ENCODE data around the gene C1orf105.

The C1orf105 gene

GRCh38 chr1:172452536-172453152 lies 32.2 kb downstream of the C1orf105 start:
- Histone ChIP-seq H3K9ac (ENCODE audit: low read length) (no peak overlapping the region), H3K36me3 (ENCODE audit: control insufficient read depth, low read depth, low read length) (no peaks in the 10 kb centered on the region), H3K27ac (ENCODE audit: low read length) (no peak overlapping the region), H3K9me3 (ENCODE audit: control insufficient read depth, low read depth, low read length) (no peaks in the 10 kb centered on the region), H3K4me1 (ENCODE audit: control insufficient read depth, low read depth, low read length) (no peaks in the 10 kb centered on the region), H3K4me3 (ENCODE audit: low read length) (no peak overlapping the region), H3K27me3 (ENCODE audit: control insufficient read depth, insufficient read depth, low read length) (no peaks in the 10 kb centered on the region)

- H3K27ac ChIP-seq (ENCODE audit: low read length): no peak overlapping the region
- H3K4me1 ChIP-seq (ENCODE audit: control insufficient read depth, low read depth, low read length): no peaks in the 10 kb centered on the region
Measured at GRCh38 chr1:172453153-172453545, 32.7 kb downstream of the C1orf105 start.

GRCh38 chr1:172453607-172454006 lies 33.1 kb downstream of the C1orf105 start:
- Histone ChIP-seq H3K27me3 (ENCODE audit: control insufficient read depth, insufficient read depth, low read length) (no peaks in the 10 kb centered on the region), H3K4me3 (ENCODE audit: low read length) (no peak overlapping the region), H3K9me3 (ENCODE audit: control insufficient read depth, low read depth, low read length) (no peaks in the 10 kb centered on the region), H3K9ac (ENCODE audit: low read length) (no peak overlapping the region), H3K4me1 (ENCODE audit: control insufficient read depth, low read depth, low read length) (no peaks in the 10 kb centered on the region), H3K36me3 (ENCODE audit: control insufficient read depth, low read depth, low read length) (no peaks in the 10 kb centered on the region), H3K27ac (ENCODE audit: low read length) (no peak overlapping the region)

More at GRCh38 chr1:172453153-172453545, 32.7 kb downstream of the C1orf105 start:
- Histone ChIP-seq H3K36me3 (ENCODE audit: control insufficient read depth, low read depth, low read length) (no peaks in the 10 kb centered on the region), H3K27me3 (ENCODE audit: control insufficient read depth, insufficient read depth, low read length) (no peaks in the 10 kb centered on the region), H3K4me3 (ENCODE audit: low read length) (no peak overlapping the region), H3K9ac (ENCODE audit: low read length) (no peak overlapping the region), H3K9me3 (ENCODE audit: control insufficient read depth, low read depth, low read length) (no peaks in the 10 kb centered on the region)

- Histone ChIP-seq H3K4me3 (ENCODE audit: low read length) (no peak overlapping the region), H3K4me1 (ENCODE audit: control insufficient read depth, low read depth, low read length) (no peaks in the 10 kb centered on the region)
Measured at GRCh38 chr1:172455451-172455850, 35.0 kb downstream of the C1orf105 start.

GRCh38 chr1:172456344-172456769 lies 35.9 kb downstream of the C1orf105 start:
- H3K9ac ChIP-seq (ENCODE audit: low read length): no peak overlapping the region
- H3K4me1 ChIP-seq (ENCODE audit: control insufficient read depth, low read depth, low read length): no peaks in the 10 kb centered on the region
- H3K9me3 ChIP-seq (ENCODE audit: control insufficient read depth, low read depth, low read length): no peaks in the 10 kb centered on the region
- no peak overlapping the region for H3K27ac ChIP-seq (ENCODE audit: low read length)
- no peaks in the 10 kb centered on the region for H3K36me3 ChIP-seq (ENCODE audit: control insufficient read depth, low read depth, low read length)
- no peaks in the 10 kb centered on the region for H3K27me3 ChIP-seq (ENCODE audit: control insufficient read depth, insufficient read depth, low read length)
- H3K4me3 ChIP-seq (ENCODE audit: low read length): no peak overlapping the region

More at GRCh38 chr1:172455451-172455850, 35.0 kb downstream of the C1orf105 start:
- no peaks in the 10 kb centered on the region for H3K36me3 ChIP-seq (ENCODE audit: control insufficient read depth, low read depth, low read length)
- H3K9ac ChIP-seq (ENCODE audit: low read length): no peak overlapping the region
- no peaks in the 10 kb centered on the region for H3K27me3 ChIP-seq (ENCODE audit: control insufficient read depth, insufficient read depth, low read length)
- H3K27ac ChIP-seq (ENCODE audit: low read length): no peak overlapping the region
- H3K9me3 ChIP-seq (ENCODE audit: control insufficient read depth, low read depth, low read length): no peaks in the 10 kb centered on the region

GRCh38 chr1:172457479-172458130 lies 37.1 kb downstream of the C1orf105 start:
- no peaks in the 10 kb centered on the region for H3K27me3 ChIP-seq (ENCODE audit: control insufficient read depth, insufficient read depth, low read length)

GRCh38 chr1:172460177-172460576 lies 39.7 kb downstream of the C1orf105 start:
- no peaks in the 10 kb centered on the region for H3K36me3 ChIP-seq (ENCODE audit: control insufficient read depth, low read depth, low read length)
- no peaks in the 10 kb centered on the region for H3K27me3 ChIP-seq (ENCODE audit: control insufficient read depth, insufficient read depth, low read length)
- H3K4me3 ChIP-seq (ENCODE audit: low read length): no peak overlapping the region
- no peaks in the 10 kb centered on the region for H3K4me1 ChIP-seq (ENCODE audit: control insufficient read depth, low read depth, low read length)
- no peak overlapping the region for H3K9ac ChIP-seq (ENCODE audit: low read length)
- no peaks in the 10 kb centered on the region for H3K9me3 ChIP-seq (ENCODE audit: control insufficient read depth, low read depth, low read length)
- H3K27ac ChIP-seq (ENCODE audit: low read length): no peak overlapping the region

More at GRCh38 chr1:172457479-172458130, 37.1 kb downstream of the C1orf105 start:
- Histone ChIP-seq H3K9ac (ENCODE audit: low read length) (no peak overlapping the region), H3K9me3 (ENCODE audit: control insufficient read depth, low read depth, low read length) (no peaks in the 10 kb centered on the region), H3K4me3 (ENCODE audit: low read length) (no peak overlapping the region), H3K4me1 (ENCODE audit: control insufficient read depth, low read depth, low read length) (no peaks in the 10 kb centered on the region), H3K27ac (ENCODE audit: low read length) (no peak overlapping the region), H3K36me3 (ENCODE audit: control insufficient read depth, low read depth, low read length) (no peaks in the 10 kb centered on the region)

- no peak overlapping the region for H3K9ac ChIP-seq (ENCODE audit: low read length)
- no peak overlapping the region for H3K27ac ChIP-seq (ENCODE audit: low read length)
- H3K4me1 ChIP-seq (ENCODE audit: control insufficient read depth, low read depth, low read length): no peaks in the 10 kb centered on the region
- no peaks in the 10 kb centered on the region for H3K9me3 ChIP-seq (ENCODE audit: control insufficient read depth, low read depth, low read length)
- no peaks in the 10 kb centered on the region for H3K27me3 ChIP-seq (ENCODE audit: control insufficient read depth, insufficient read depth, low read length)
- H3K4me3 ChIP-seq (ENCODE audit: low read length): no peak overlapping the region
- no peaks in the 10 kb centered on the region for H3K36me3 ChIP-seq (ENCODE audit: control insufficient read depth, low read depth, low read length)
Measured at GRCh38 chr1:172460887-172461315, 40.4 kb downstream of the C1orf105 start.

- H3K27me3 ChIP-seq (ENCODE audit: control insufficient read depth, insufficient read depth, low read length): no peaks in the 10 kb centered on the region
Measured at GRCh38 chr1:172465617-172466016, 45.1 kb downstream of the C1orf105 start.

GRCh38 chr1:172466795-172467407 lies 46.4 kb downstream of the C1orf105 start:
- Histone ChIP-seq H3K9ac (ENCODE audit: low read length) (no peak overlapping the region), H3K36me3 (ENCODE audit: control insufficient read depth, low read depth, low read length) (no peaks in the 10 kb centered on the region), H3K9me3 (ENCODE audit: control insufficient read depth, low read depth, low read length) (no peaks in the 10 kb centered on the region), H3K27ac (ENCODE audit: low read length) (no peak overlapping the region), H3K4me1 (ENCODE audit: control insufficient read depth, low read depth, low read length) (no peaks in the 10 kb centered on the region), H3K4me3 (ENCODE audit: low read length) (no peak overlapping the region), H3K27me3 (ENCODE audit: control insufficient read depth, insufficient read depth, low read length) (no peaks in the 10 kb centered on the region)

More at GRCh38 chr1:172465617-172466016, 45.1 kb downstream of the C1orf105 start:
- Histone ChIP-seq H3K9me3 (ENCODE audit: control insufficient read depth, low read depth, low read length) (no peaks in the 10 kb centered on the region), H3K36me3 (ENCODE audit: control insufficient read depth, low read depth, low read length) (no peaks in the 10 kb centered on the region), H3K9ac (ENCODE audit: low read length) (no peak overlapping the region), H3K27ac (ENCODE audit: low read length) (no peak overlapping the region), H3K4me1 (ENCODE audit: control insufficient read depth, low read depth, low read length) (no peaks in the 10 kb centered on the region), H3K4me3 (ENCODE audit: low read length) (no peak overlapping the region)

GRCh38 chr1:172467446-172467845 lies 47.0 kb downstream of the C1orf105 start:
- no peaks in the 10 kb centered on the region for H3K36me3 ChIP-seq (ENCODE audit: control insufficient read depth, low read depth, low read length)
- H3K27ac ChIP-seq (ENCODE audit: low read length): no peak overlapping the region
- H3K27me3 ChIP-seq (ENCODE audit: control insufficient read depth, insufficient read depth, low read length): no peaks in the 10 kb centered on the region
- H3K4me3 ChIP-seq (ENCODE audit: low read length): no peak overlapping the region
- H3K9ac ChIP-seq (ENCODE audit: low read length): no peak overlapping the region
- no peaks in the 10 kb centered on the region for H3K4me1 ChIP-seq (ENCODE audit: control insufficient read depth, low read depth, low read length)
- no peaks in the 10 kb centered on the region for H3K9me3 ChIP-seq (ENCODE audit: control insufficient read depth, low read depth, low read length)

Measured in iPS-18a (cell line).